Anterior cingulate cortex (tissue), 58 donors: ENCODE data around the gene PRKCSH.
A peak's percentile ranks its signal among the peaks of the same experiment; 100 is the strongest.
"Not testable (repeated sequence)": the region's sequence is repeated elsewhere in the genome, so short reads cannot be mapped to it uniquely, and the experiment has no call there.

Source experiments
- DNase-seq, 58 donors: peaks; one replicate each; lab custom pipeline; 2025; lab: John Stamatoyannopoulos, UW

The PRKCSH gene

GRCh38 chr19:11447347-11448262, 12.2 kb downstream of the PRKCSH start:
- DNase-seq, result peak in 1 of 58 donors; percentile 46

GRCh38 chr19:11448410-11448809, 13.0 kb downstream of the PRKCSH start:
- DNase-seq, result no peak

GRCh38 chr19:11448923-11449554, 13.6 kb downstream of the PRKCSH start:
- DNase-seq, result peak in 1 of 58 donors; percentile 45

- no peak for DNase-seq
Observed at GRCh38 chr19:11450570-11451326, 15.3 kb downstream of the PRKCSH start.

- no peak for DNase-seq
Observed at GRCh38 chr19:11451327-11451870, 16.0 kb downstream of the PRKCSH start.

- DNase-seq, result no peak
Observed at GRCh38 chr19:11451871-11452619, 16.6 kb downstream of the PRKCSH start.

- peak in 4 of 58 donors; percentile 7 to 16 (median 12) for DNase-seq
Observed at GRCh38 chr19:11452620-11453310, 17.3 kb downstream of the PRKCSH start.

GRCh38 chr19:11453468-11454341, 18.3 kb downstream of the PRKCSH start:
- DNase-seq, result no peak

- not testable (repeated sequence) for DNase-seq
Observed at GRCh38 chr19:11455233-11455554, 19.8 kb downstream of the PRKCSH start.

- DNase-seq, result no peak
Observed at GRCh38 chr19:11456659-11457058, 21.2 kb downstream of the PRKCSH start.

GRCh38 chr19:11457115-11457514, 21.7 kb downstream of the PRKCSH start:
- DNase-seq, result peak in 53 of 58 donors; percentile 9 to 95 (median 76)

- no peak for DNase-seq
Observed at GRCh38 chr19:11457831-11458230, 22.4 kb downstream of the PRKCSH start.

- no peak for DNase-seq
Observed at GRCh38 chr19:11458236-11458900, 22.9 kb downstream of the PRKCSH start.

GRCh38 chr19:11458912-11459311, 23.5 kb downstream of the PRKCSH start:
- DNase-seq, result not testable (repeated sequence)

GRCh38 chr19:11460207-11460606, 24.8 kb downstream of the PRKCSH start:
- DNase-seq, result no peak

GRCh38 chr19:11461453-11461852, 26.0 kb downstream of the PRKCSH start:
- DNase-seq, result no peak

- no peak for DNase-seq
Observed at GRCh38 chr19:11463391-11463790, 28.0 kb downstream of the PRKCSH start.
